K562 (cell line): Measurements from ENCODE around the gene CEMIP. TPM values are rescaled to one million over a fixed set of nuclear protein-coding genes. Genes with fewer than 3 reads are reported as not detected.
"Not testable (repeated sequence)": the region's sequence is repeated elsewhere in the genome, so short reads cannot be mapped to it uniquely, and the experiment has no call there.

Experiments used
- ATAC-seq: fragments of 200-7000 bp; cut with Tn5 transposase; 3 replicates; pipeline ENCODE4 v1.9.1; 2020; ENCODE audit warnings: moderate library complexity
- BruUV-seq: library from RNA; stranded (reverse); fragments of 400-500 nt; replicated peaks from 2 replicates; lab custom pipeline; 2021; lab: Mats Ljungman, UMichigan
- CTCF ChIA-PET: fragments of 300-600 bp; formaldehyde crosslinking; extraction: SDS; loops from one replicate; lab custom pipeline; 2021; ENCODE audit warnings: low intra/inter-chr PET ratio; lab: Yijun Ruan, JAX
- POLR2A ChIA-PET: fragments of 300-600, 350-650 bp; sonication (Branson Sonifier 250); formaldehyde crosslinking; extraction: SDS; loops from one replicate; lab custom pipeline; 2021; ENCODE audit warnings: antibody characterized with exemption, inconsistent platforms; lab: Yijun Ruan, JAX
- DNase-seq, 4 experiments: peaks; one replicate each; pipeline versions ENCODE4 v3.0.0 to v3.0.0-alpha.2; 2011 to 2018; ENCODE audit warnings: low spot score in 3 of 4, mixed read lengths in 3 of 4; ENCODE audit errors: extremely low read depth in 1 of 4
- FAIRE-seq: peaks from 2 replicates; lab custom pipeline; 2011; peaks lifted over from hg19 to GRCh38; lab: Jason Lieb, UNC
- H2AFZ ChIP-seq: 2 replicates; pipeline ENCODE4 v1.6.0; 2011; ENCODE audit warnings: low read depth, low read length, control low read depth, inconsistent platforms
- H3K27ac ChIP-seq: fragments of 200-600 bp; 3 replicates; pipeline ENCODE4 v1.8.0; 2011; ENCODE audit warnings: low read depth, mild to moderate bottlenecking, control low read depth, inconsistent platforms, low read length, moderate library complexity, mixed read lengths; ENCODE audit errors: extremely low read depth
- H3K27me3 ChIP-seq, 2 experiments: fragments of 300-600 bp in 1 of 2; 2 replicates in 1 of 2; 3 replicates in 1 of 2; pipeline versions ENCODE4 v1.6.0 to v1.8.0; 2011; ENCODE audit warnings: inconsistent platforms in 2 of 2, low read length in 2 of 2, mild to moderate bottlenecking in 1 of 2, mixed read lengths in 1 of 2, moderate library complexity in 1 of 2; ENCODE audit not compliant: control insufficient read depth in 2 of 2, insufficient read depth in 2 of 2
- H3K36me3 ChIP-seq: fragments of 300-600 bp; 3 replicates; pipeline ENCODE4 v1.8.0; 2011; ENCODE audit warnings: mild to moderate bottlenecking, low read length, inconsistent platforms; ENCODE audit not compliant: control insufficient read depth, insufficient read depth
- H3K4me1 ChIP-seq, 2 experiments: fragments of 200-600 bp in 1 of 2; replicated peaks in 1 of 2; 2 replicates in 1 of 2; 3 replicates in 1 of 2; pipeline versions ENCODE4 v1.5.1 to v1.8.0; 2011; ENCODE audit warnings: inconsistent platforms in 2 of 2, low read length in 2 of 2, mild to moderate bottlenecking in 1 of 2, mixed read lengths in 1 of 2, moderate library complexity in 1 of 2; ENCODE audit not compliant: control insufficient read depth in 2 of 2, insufficient read depth in 2 of 2
- H3K4me2 ChIP-seq: 2 replicates; pipeline ENCODE4 v1.6.1; 2011; ENCODE audit warnings: low read length, control low read depth, inconsistent platforms, mixed read lengths; ENCODE audit not compliant: insufficient read depth
- H3K4me3 ChIP-seq: fragments of 200-600 bp; sonication (generic), shearing (Covaris generic); 2 replicates; pipeline ENCODE4 v1.5.1; 2016; ENCODE audit warnings: control low read depth, inconsistent platforms
- H3K79me2 ChIP-seq: fragments of 200-600 bp; 3 replicates; pipeline ENCODE4 v1.8.0; 2011; ENCODE audit warnings: low read length, inconsistent platforms; ENCODE audit not compliant: control insufficient read depth, insufficient read depth
- H3K9ac ChIP-seq, 2 experiments: 2 replicates each; pipeline versions ENCODE4 v1.6.0 to v1.6.1; 2011; ENCODE audit warnings: low read depth in 2 of 2, low read length in 2 of 2, control low read depth in 1 of 2, inconsistent platforms in 1 of 2, mild to moderate bottlenecking in 1 of 2, mixed read lengths in 1 of 2; ENCODE audit not compliant: insufficient read depth in 1 of 2
- H3K9me1 ChIP-seq: one replicate; pipeline ENCODE4 v1.6.0; 2011; ENCODE audit warnings: inconsistent platforms, mild to moderate bottlenecking, low read length, moderate library complexity; ENCODE audit not compliant: control insufficient read depth, insufficient read depth
- H3K9me3 ChIP-seq: replicated peaks from 2 replicates; pipeline ENCODE4 v1.5.1; 2011; ENCODE audit warnings: low read depth, low read length, inconsistent platforms; ENCODE audit not compliant: control insufficient read depth, insufficient read depth
- H4K20me1 ChIP-seq: replicated peaks from 2 replicates; pipeline ENCODE4 v1.6.1; 2011; ENCODE audit warnings: low read length, inconsistent platforms, mixed read lengths; ENCODE audit not compliant: control insufficient read depth, insufficient read depth
- ARID1B ChIP-seq: fragments of 450-650 bp; IDR thresholded peaks from 2 replicates; pipeline ENCODE4 v1.6.1; 2016; ENCODE audit warnings: antibody characterized with exemption, mild to moderate bottlenecking, inconsistent platforms
- ATF3 ChIP-seq, 2 experiments: fragments of 450-650 bp in 1 of 2; sonication (generic) in 1 of 2; formaldehyde crosslinking in 1 of 2; IDR thresholded peaks in 1 of 2; conservative IDR thresholded peaks in 1 of 2; 2 replicates each; pipeline versions ENCODE4 v1.6.1 to v1.8.1; 2016 to 2023; ENCODE audit warnings: mild to moderate bottlenecking in 2 of 2, moderate library complexity in 2 of 2, inconsistent platforms in 1 of 2, missing genetic modification reagents in 1 of 2
- DPF2 ChIP-seq: fragments of 450-650 bp; IDR thresholded peaks from 2 replicates; pipeline ENCODE4 v1.6.1; 2016
- ETS1 ChIP-seq: conservative IDR thresholded peaks from 2 replicates; pipeline ENCODE4 v1.6.1; 2011; ENCODE audit warnings: low read depth, mild to moderate bottlenecking, low read length; ENCODE audit not compliant: control insufficient read depth
- FOSL1 ChIP-seq: fragments of 200-800 bp; sonication (Bioruptor generic); conservative IDR thresholded peaks from 2 replicates; pipeline ENCODE4 v1.6.1; 2016; ENCODE audit warnings: missing genetic modification characterization, missing compliant biosample characterization
- HMGN3 ChIP-seq: IDR thresholded peaks from 2 replicates; pipeline ENCODE4 v1.6.1; 2011; ENCODE audit warnings: borderline replicate concordance, low read depth, mild to moderate bottlenecking, mixed read lengths, low read length; ENCODE audit not compliant: insufficient read length; ENCODE audit errors: extremely low read depth
- JUND ChIP-seq, 2 experiments: IDR thresholded peaks; 2 replicates in 1 of 2; 3 replicates in 1 of 2; pipeline ENCODE4 v1.6.1; 2011; ENCODE audit warnings: borderline replicate concordance in 2 of 2, low read depth in 2 of 2, low read length in 2 of 2, improper control_type of control experiment in 1 of 2, missing biosample characterization in 1 of 2, missing genetic modification characterization in 1 of 2, missing genetic modification reagents in 1 of 2
- MAFK ChIP-seq: IDR thresholded peaks from 2 replicates; pipeline ENCODE4 v1.6.1; 2011; ENCODE audit warnings: low read length, improper control_type of control experiment
- RFX1 ChIP-seq: fragments of 450-650 bp; IDR thresholded peaks from 2 replicates; pipeline ENCODE4 v1.6.1; 2016; ENCODE audit warnings: mild to moderate bottlenecking, moderate library complexity
- SMARCA4 ChIP-seq: fragments of 450-650 bp; IDR thresholded peaks from 2 replicates; pipeline ENCODE4 v1.6.1; 2016
- SMARCC2 ChIP-seq: fragments of 450-650 bp; IDR thresholded peaks from 2 replicates; pipeline ENCODE4 v1.6.1; 2017; ENCODE audit warnings: antibody characterized with exemption, moderate library complexity, mild to moderate bottlenecking, low read depth
- ZFPM2 ChIP-seq: fragments of 250-450 bp; sonication (Bioruptor Pico); IDR thresholded peaks from 2 replicates; pipeline ENCODE4 v1.5.1; 2022; ENCODE audit warnings: mild to moderate bottlenecking
- ZNF316 ChIP-seq: fragments of 450-650 bp; IDR thresholded peaks from 2 replicates; pipeline ENCODE4 v1.6.1; 2016
- WGBS: fragments of 100-300 bp; shearing (Covaris generic); methylation state at CpG from one replicate; pipeline ENCODE4 v1.1.6; 2016; ENCODE audit warnings: low coverage, mixed read lengths; ENCODE audit not compliant: insufficient coverage; ENCODE audit errors: missing lambda C conversion rate; 5-methylcytosine and 5-hydroxymethylcytosine counted together
- in situ Hi-C: fragments of 300-500 bp; cut with MboI; formaldehyde crosslinking; loops from 4 replicates; pipeline ENCODE4 v1.15.0; 2018; ENCODE audit warnings: inconsistent platforms, mixed read lengths
- intact Hi-C: fragments of 100-400 bp; cut with micrococcal nuclease; formaldehyde crosslinking; loops from 2 replicates; pipeline ENCODE4 v1.14.2; 2022
- polyA plus RNA-seq, 8 experiments: library from polyadenylated mRNA; depleted of rRNA in 4 of 8; stranded (reverse) in 5 of 8; unstranded in 3 of 8; fragments of >200 nt; fragmentation: Nextera tagmentation in 2 of 8; fragmentation: Illumina TruSeq in 1 of 8; extraction: Ambion mirVana in 2 of 8; extraction: Trizol in 1 of 8; gene quantifications; 2 replicates each; pipeline versions ENCODE4 v1.2.1 to v1.2.3, GENCODE V29; 2011 to 2014; ENCODE audit warnings: inconsistent platforms in 1 of 8, missing spikeins in 1 of 8
- total RNA-seq, 7 experiments: library from RNA; depleted of rRNA in 6 of 7; stranded (reverse); fragments of >200 nt in 6 of 7; fragmentation: Illumina TruSeq in 2 of 7; extraction: Trizol in 2 of 7; gene quantifications; 2 replicates each; pipeline versions ENCODE4 v1.2.1 to v1.2.3, GENCODE V29; 2011 to 2021; ENCODE audit warnings: low replicate concordance in 1 of 7
- TF ChIP-seq, protein P1 (sequence below): sonication (generic); formaldehyde crosslinking; IDR thresholded peaks from 2 replicates; pipeline ENCODE4 v1.9.0; 2022; ENCODE audit warnings: mild to moderate bottlenecking, missing genetic modification reagents

CEMIP gene
- total and polyA plus RNA-seq, 9 of the 15 experiments (the other 6 are each of a cell fraction or from before 2014, with no cell fraction given): 0.33 TPM; not detected in 8

GRCh38 chr15:80953953-80954778 is 175.0 kb downstream of the CEMIP start (continued):
- no peak for TF ChIP-seq ETS1
- no peak for TF ChIP-seq HMGN3
- TF ChIP-seq ARID1B: peak; percentile 66
- peak; percentile 55 for TF ChIP-seq ZNF316
- peak; percentile 57; the same call in 1 of the 2 replicates for TF ChIP-seq MAFK
- TF ChIP-seq ZFPM2: no peak

DNA sequence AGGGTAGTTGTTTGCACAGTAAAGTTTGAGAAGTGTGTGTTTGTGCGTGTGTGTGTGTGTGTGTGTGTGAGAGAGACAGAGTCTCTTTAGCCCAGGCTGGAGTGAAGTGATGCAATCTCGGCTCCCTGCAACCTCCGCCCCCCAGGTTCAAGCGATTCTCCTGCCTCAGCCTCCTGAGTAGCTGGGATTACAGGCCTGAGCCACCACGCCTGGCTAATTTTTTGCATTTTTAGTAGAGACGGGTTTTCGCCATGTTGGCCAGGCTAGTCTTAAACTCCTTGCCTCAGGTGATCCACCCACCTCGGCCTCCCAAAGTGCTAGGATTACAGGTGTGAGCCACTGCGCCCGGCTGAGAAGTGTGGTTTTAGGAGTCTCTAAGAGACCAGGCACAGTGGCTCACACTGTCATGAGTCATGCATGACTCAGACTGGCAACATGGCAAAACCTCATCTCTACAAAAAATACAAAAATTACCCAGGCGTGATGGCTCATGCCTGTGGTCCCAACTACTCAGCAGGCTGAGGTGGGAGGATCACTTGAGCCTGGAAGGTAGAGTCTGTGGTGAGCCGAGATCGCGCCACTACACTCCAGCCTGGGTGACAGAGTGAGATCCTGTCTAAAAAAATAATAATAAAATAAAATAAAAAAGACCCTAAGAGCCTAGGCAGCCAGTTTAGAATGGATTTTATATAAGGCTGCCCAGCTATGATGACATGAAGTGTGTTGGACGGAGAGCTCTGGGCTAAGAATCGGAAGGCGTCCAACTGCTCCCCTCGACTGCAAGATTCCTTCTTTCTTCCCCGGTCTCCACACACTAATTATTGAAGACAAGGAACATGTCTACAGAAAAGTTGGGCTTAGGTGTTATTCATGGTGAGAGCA is 176.6 kb downstream of the CEMIP start:
- H2AFZ ChIP-seq; in situ Hi-C loops; H3K9ac ChIP-seq; intact Hi-C loops; H3K9me1 ChIP-seq; H3K4me2 ChIP-seq; H3K27me3 ChIP-seq; CTCF ChIA-PET; H3K4me3 ChIP-seq; H3K36me3 ChIP-seq; BruUV-seq; H3K9me3 ChIP-seq; H3K79me2 ChIP-seq; H4K20me1 ChIP-seq; H3K27ac ChIP-seq; TF ChIP-seq ATF3 (CRISPR knock-in tag; conservative IDR thresholded peaks at IDR 0.05): not testable (repeated sequence)
- 71% methylated on average over 19 of the region's 19 CpGs for WGBS
- ATAC-seq (peak; percentile 34; the same call in 2 of the 3 replicates), DNase-seq (peak in 1 of 4 experiments; percentile 54), FAIRE-seq (peak; percentile 49)
- peaks cover 4 to 17% of the 10 kb centered on the region in 2 experiments; a peak in 3 of 5 replicates for H3K4me1 ChIP-seq
- POLR2A ChIA-PET: interaction anchor here (0.7 kb wide), 1 partner anchor 243 kb away, joined by 3 read pairs; no protein-coding TSS in a partner anchor
- TF ChIP-seq ARID1B (peak; percentile 73), FOSL1 (peak; percentile 98), SMARCA4 (peak; percentile 73; the same call in 1 of the 2 replicates), JUND (IDR thresholded peaks at IDR 0.05; ENCODE audit: borderline replicate concordance, low read depth, low read length) (peak; percentile 87), JUND (tag; IDR thresholded peaks at IDR 0.05; ENCODE audit: borderline replicate concordance, low read depth, low read length) (peak; percentile 68; the same call in 1 of the 3 replicates), RFX1 (peak; percentile 32), ATF3 (IDR thresholded peaks at IDR 0.05) (peak; percentile 95), DPF2 (peak; percentile 64), SMARCC2 (peak; percentile 28; the same call in 1 of the 2 replicates)
- TF ChIP-seq, protein P1, sequence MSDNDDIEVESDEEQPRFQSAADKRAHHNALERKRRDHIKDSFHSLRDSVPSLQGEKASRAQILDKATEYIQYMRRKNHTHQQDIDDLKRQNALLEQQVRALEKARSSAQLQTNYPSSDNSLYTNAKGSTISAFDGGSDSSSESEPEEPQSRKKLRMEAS: 0 out of 2 replicates have a peak, but pooled peaks have one; percentile 15
